NCI-H82 (cell line): ENCODE results near the gene MYRF.

Experiments used
- DNase-seq: peaks from one replicate; lab custom pipeline; 2025; lab: John Stamatoyannopoulos, UW

Gene MYRF

GRCh38 chr11:61795459-61795858 is 43.0 kb downstream of the MYRF start:
- DNase-seq = no peak

GRCh38 chr11:61795876-61796526 is 43.6 kb downstream of the MYRF start:
- no peak for DNase-seq

- DNase-seq = peak; percentile 77
Observed at GRCh38 chr11:61797263-61797944, 45.0 kb downstream of the MYRF start.

GRCh38 chr11:61799665-61800284 is 47.3 kb downstream of the MYRF start:
- DNase-seq = peak; percentile 14

GRCh38 chr11:61800331-61801281 is 48.2 kb downstream of the MYRF start:
- no peak for DNase-seq

- DNase-seq = no peak
Observed at GRCh38 chr11:61802605-61803004, 50.2 kb downstream of the MYRF start.

GRCh38 chr11:61803889-61804647 is 51.6 kb downstream of the MYRF start:
- no peak for DNase-seq

GRCh38 chr11:61805146-61805545 is 52.7 kb downstream of the MYRF start:
- no peak for DNase-seq

GRCh38 chr11:61806785-61807184 is 54.3 kb downstream of the MYRF start:
- DNase-seq = no peak

- DNase-seq = no peak
Observed at GRCh38 chr11:61810671-61811175, 58.3 kb downstream of the MYRF start.

- no peak for DNase-seq
Observed at GRCh38 chr11:61811831-61812230, 59.4 kb downstream of the MYRF start.

GRCh38 chr11:61812736-61813411 is 60.4 kb downstream of the MYRF start:
- no peak for DNase-seq

- DNase-seq = peak; percentile 47
Observed at GRCh38 chr11:61814247-61814957, 62.0 kb downstream of the MYRF start.

- peak; percentile 91 for DNase-seq
Observed at GRCh38 chr11:61814958-61815789, 62.7 kb downstream of the MYRF start.

- DNase-seq = peak; percentile 69
Observed at GRCh38 chr11:61815790-61816735, 63.6 kb downstream of the MYRF start.

GRCh38 chr11:61816736-61817455 is 64.5 kb downstream of the MYRF start, which contains the start of gene FADS1:
FADS1 (minus strand) TSS chr11:61817003; CDS start chr11:61816929, 74 bp downstream.
- peak; percentile 98 for DNase-seq
